Epidermal melanocyte (primary cell): ENCODE measurements around the gene NIM1K.
A peak's percentile ranks its signal among the peaks of the same experiment; 100 is the strongest.
"Not testable (repeated sequence)": the region's sequence is repeated elsewhere in the genome, so short reads cannot be mapped to it uniquely, and the experiment has no call there.

Source experiments
- DNase-seq: peaks from one replicate; pipeline ENCODE4 v3.0.0; 2011; ENCODE audit warnings: low spot score; ENCODE audit not compliant: insufficient read length

NIM1K gene

GRCh38 chr5:43191740-43192557, at the start of gene NIM1K:
TSS of gene NIM1K (plus strand) at chr5:43192225. CDS start at chr5:43245776, 53,551 bp downstream.
- DNase-seq, result peak; percentile 46

GRCh38 chr5:43145071-43145470, 47.0 kb upstream of the NIM1K start:
- DNase-seq, result no peak

DNA sequence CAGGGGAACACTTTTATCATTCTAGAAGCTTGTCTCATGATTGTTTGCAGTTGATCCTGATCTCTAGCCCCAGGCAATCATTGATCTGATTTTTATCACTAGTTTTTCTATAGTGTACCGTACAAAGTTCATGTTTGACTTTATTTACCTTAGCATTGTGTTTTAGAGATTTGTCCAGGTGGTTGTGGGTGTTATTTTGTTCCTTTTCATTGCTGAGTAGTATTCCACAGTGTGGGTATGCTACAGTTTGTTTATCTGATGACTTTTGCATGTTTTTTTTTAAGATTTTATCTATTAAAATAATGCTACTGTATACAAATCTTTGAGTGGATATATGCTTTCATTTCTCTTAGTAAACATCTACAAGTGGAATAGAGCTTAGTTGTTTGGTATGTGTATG, 45.1 kb upstream of the NIM1K start:
- no peak for DNase-seq

- no peak for DNase-seq
Observed at GRCh38 chr5:43148417-43148816, 43.6 kb upstream of the NIM1K start.

DNA sequence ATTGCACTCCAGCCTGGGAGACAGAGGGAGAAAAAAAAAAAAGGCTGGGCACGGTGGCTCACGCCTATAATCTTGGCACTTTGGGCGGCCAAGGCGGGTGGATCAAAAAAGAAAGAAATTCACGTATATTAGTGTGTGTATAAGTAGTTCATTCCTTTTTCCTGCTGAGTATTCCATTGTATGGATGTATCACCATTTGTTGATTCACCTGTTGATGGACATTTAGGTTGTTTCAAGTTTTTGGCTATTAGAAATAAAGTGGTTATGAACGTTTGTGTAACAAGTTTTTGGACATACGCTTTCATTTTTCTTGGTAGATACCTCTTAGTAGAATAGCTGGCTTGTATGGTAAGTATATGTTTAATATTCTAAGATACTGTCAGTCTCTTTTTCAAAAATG, 42.8 kb upstream of the NIM1K start:
- DNase-seq, result no peak

- DNase-seq, result no peak
Observed at GRCh38 chr5:43150075-43150474, 42.0 kb upstream of the NIM1K start.

GRCh38 chr5:43150748-43151147, 41.3 kb upstream of the NIM1K start:
- no peak for DNase-seq

DNA sequence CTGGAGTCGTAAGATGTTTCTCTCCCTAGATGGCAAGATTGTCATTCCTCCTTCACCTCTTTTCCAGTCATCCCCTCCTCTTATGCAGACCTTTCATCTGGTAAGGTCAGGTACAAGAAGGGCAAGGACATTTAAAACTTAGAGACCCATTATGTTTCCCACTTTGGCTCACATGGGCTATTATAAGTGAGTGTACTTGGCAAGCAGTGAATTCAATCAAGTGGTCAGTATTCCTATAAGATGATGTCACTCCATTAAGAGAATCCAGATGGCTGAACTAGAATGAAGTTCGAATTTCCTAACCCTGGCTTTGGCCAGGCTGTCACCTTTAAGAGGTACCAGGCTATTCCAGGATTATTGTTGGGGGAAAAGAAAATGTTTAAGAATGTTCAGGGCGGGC, 39.1 kb upstream of the NIM1K start:
- peak; percentile 32 for DNase-seq

DNA sequence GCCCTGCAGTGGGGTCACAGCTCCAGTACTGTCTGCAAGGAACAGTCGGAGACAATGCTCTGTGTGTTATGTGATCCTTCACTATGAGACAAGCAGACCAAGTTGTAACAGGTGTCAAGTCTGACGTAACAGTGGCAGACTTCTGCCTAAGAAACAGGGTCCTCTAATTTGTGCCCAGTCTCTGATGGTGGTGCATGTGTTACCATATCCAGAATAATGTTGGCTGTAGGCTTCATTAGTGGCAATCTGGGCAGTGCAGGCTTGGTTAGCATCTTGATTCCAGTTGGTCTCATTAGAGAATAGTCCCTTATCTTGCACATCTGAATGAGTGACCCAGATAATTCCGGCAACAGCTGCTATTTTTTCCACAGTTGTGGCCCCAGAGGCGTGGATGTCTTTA, 37.6 kb upstream of the NIM1K start:
- no peak for DNase-seq

GRCh38 chr5:43155394-43156096, 36.5 kb upstream of the NIM1K start:
- no peak for DNase-seq

DNA sequence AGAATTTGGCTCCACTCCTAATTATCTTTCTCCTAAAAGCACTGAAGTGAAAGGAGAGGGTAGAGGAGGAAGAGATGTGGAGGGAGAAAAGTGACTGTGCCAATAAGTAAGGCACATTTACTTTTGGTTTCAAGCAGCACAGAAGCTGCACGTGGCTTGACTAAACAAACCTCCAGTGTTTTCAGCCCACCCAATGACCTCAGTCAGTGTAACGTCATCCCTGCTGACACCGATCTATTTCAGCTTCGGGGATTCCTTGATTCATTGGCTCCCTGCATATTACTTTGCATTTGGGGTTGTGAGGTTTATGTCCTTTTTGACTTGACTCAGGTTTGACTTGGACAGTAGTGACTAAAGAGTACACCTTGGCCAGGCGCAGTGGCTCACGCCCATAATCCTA, 35.6 kb upstream of the NIM1K start:
- DNase-seq, result no peak

GRCh38 chr5:43157068-43157467, 35.0 kb upstream of the NIM1K start:
- DNase-seq, result no peak

GRCh38 chr5:43161244-43161643, 30.8 kb upstream of the NIM1K start:
- DNase-seq, result no peak

- not testable (repeated sequence) for DNase-seq
Observed at GRCh38 chr5:43164801-43165200, 27.2 kb upstream of the NIM1K start.

DNA sequence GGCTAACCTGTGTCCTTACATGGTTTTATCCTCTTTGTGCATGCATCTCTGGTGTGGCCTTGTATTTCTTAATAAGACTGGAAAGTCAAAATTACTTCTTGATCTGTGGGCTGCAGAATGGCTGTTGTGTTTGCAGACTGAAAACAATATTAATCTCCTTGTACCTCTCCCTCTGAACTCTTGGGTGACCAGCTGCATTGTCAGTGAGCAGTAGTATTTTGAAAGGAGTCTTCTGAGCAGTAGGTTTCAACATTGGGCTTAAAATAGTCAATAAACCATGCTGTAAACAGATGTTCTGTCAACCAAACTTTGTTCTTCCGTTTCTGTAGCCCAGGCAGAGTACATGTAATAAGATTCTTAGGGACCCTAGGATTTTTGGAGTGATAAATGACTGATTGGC, 26.7 kb upstream of the NIM1K start:
- no peak for DNase-seq

GRCh38 chr5:43168175-43168574, 23.9 kb upstream of the NIM1K start:
- no peak for DNase-seq

DNA sequence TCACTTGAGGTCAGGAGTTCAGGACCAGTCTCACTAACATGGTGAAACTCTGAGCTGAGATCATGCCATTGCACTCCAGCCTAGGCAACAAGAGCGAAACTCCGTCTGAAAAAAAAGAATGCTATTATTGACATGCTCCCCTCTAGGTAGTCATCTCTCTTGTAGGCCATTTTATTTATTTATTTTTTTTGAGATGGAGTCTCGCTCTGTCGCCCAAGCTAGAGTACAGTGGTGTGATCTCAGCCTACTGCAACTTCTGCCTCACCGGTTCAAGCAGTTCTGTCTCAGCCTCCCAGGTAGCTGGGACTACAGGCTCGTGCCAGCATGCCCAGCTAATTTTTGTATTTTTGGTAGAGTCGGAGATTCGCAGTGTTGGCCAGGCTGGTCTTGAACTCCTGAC, 20.6 kb upstream of the NIM1K start:
- DNase-seq, result no peak

GRCh38 chr5:43171926-43172325, 20.1 kb upstream of the NIM1K start:
- no peak for DNase-seq

GRCh38 chr5:43172779-43173178, 19.2 kb upstream of the NIM1K start:
- DNase-seq, result no peak

- no peak for DNase-seq
Observed at GRCh38 chr5:43174586-43174985, 17.4 kb upstream of the NIM1K start.

GRCh38 chr5:43179836-43180235, 12.2 kb upstream of the NIM1K start:
- DNase-seq, result no peak

DNA sequence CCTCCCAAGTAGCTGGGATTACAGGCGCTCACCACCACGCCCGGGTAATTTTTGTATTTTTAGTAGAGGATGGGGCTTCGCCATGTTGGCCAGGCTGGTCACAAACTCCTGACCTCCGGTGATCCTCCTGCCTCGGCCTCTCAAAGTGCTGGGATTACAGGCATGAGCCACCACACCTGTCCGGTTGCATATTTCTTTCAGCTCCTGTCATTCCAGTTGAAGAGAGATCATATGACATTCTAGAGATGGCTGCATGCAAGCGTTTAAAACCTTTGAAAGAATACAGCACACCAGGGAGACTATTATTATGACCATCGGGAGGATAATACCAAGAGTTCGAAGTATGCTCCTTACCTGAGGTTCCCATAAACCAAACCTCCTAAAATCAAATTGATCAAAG, 9.6 kb upstream of the NIM1K start:
- no peak for DNase-seq

GRCh38 chr5:43183101-43183500, 8.9 kb upstream of the NIM1K start:
- DNase-seq, result not testable (repeated sequence)
